Measurements from ENCODE around the gene MDM4. TPM values are rescaled to one million over a fixed set of nuclear protein-coding genes. Genes with fewer than 3 reads are reported as not detected.
"Not testable (repeated sequence)": the region's sequence is repeated elsewhere in the genome, so short reads cannot be mapped to it uniquely, and the experiment has no call there.

The MDM4 gene
- 10 to 100 TPM; 20.6 to 40.1 (median 24.1) TPM for polyA plus RNA-seq (ENCODE audit: insufficient read length in 4 of 4)

DNA sequence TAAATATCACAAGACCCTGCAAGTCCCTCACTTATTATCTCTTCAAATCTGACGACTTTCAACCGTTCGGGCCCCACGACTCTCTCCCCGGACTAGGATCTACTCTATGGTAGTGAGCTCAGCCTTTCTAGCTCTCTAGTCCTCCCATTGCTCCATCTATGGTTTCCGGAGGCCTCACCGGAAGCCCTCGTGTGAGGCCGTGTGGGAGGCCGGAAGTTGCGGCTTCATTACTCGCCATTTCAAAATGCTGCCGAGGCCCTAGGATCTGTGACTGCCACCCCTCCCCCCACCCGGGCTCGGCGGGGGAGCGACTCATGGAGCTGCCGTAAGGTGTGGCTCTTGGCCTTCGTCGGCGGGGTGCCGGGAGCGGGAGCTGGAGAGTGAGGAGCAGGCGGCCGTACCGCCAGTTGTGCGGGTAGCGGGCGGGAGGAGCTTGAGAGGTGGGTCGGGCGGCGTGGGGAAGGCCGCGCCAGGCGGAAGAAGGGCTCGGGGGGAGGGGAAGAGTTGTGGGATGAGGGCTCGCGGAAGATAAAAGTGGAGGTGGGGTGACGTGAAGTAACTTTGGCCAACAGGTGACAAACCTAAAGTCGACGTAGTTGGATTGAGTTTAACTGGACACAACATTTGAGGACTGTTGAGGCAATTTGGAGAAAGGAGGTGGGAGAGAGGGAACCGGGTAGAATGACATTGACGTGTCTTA lies at the start of gene MDM4:
MDM4 (plus strand) TSS at position 227 of the 700 bp plus-strand sequence. CDS start 9,113 bp downstream, outside the sequence.
- peak; percentile 90 to 95 (median 92) for DNase-seq (ENCODE audit: low read depth in 4 of 4, low spot score in 3 of 4)

DNA sequence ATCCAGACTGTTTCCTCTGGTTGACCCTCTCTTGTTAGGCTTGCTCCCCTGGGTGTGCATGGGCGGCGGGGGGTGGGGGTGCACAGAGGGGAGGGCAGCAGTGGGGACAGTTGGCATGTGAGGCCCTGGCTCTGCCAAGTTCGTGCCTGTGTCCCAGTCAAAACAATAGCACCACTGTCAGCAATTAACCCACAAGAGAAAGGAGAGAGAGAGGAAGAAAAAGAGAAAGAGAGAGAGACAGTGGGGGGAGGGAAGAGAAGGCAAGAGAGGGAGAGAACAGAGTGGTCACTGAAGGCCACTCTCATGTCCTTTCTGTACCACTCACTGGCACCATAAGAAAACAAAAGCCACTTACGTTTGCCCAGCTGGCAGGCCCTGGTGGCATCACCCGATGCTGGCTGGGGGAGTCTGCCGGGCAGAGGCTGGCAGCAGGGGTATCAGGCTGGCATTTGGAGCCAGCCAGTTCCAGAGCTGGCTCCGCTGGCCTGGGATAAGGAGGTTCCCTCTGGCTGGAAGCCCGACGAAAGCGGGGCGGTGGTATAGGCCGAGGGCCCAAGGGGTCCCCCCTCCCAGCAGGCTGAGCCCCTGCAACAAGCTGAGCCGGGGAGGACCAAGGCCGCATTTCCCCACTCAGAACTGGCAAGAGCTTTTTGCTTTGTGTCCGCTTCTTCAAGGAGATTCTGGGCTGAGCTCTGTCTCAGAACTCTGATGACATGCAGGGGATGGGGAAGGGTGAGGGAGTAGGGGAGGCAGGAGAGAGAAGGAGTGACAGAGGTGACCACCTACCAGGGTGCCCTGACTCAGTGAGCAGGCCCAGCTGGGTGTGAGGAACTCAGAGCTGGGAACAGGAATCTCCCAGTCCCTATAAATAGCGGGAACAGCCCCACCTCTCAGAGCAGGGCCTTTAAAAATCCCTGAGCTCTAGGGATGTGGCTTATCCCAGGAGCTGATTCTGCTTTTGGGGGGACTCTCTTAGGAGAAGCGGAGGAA lies 49.5 kb upstream of the MDM4 start:
- DNase-seq (ENCODE audit: low read depth in 4 of 4, low spot score in 3 of 4) = no peak

DNA sequence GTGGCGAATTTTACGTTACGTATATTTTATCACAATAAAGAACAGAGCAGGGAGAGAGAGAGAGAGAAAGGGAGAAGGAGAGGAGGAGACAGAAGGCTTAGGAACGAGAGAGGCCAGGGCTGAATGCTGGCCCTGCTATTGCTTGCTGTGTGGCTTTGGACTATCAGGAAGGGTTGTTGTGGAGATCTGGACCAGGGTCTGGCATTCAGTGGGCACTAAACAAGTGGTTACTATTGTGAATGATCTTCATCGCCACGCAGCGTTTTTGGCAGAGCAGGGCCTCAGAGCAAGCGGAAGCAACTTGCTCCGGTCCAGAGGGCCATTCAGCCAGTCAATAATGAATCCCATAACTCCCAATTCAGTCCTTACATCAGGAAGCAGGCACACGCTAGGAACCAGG lies 48.0 kb upstream of the MDM4 start:
- DNase-seq (ENCODE audit: low read depth in 4 of 4, low spot score in 3 of 4) = no peak

DNA sequence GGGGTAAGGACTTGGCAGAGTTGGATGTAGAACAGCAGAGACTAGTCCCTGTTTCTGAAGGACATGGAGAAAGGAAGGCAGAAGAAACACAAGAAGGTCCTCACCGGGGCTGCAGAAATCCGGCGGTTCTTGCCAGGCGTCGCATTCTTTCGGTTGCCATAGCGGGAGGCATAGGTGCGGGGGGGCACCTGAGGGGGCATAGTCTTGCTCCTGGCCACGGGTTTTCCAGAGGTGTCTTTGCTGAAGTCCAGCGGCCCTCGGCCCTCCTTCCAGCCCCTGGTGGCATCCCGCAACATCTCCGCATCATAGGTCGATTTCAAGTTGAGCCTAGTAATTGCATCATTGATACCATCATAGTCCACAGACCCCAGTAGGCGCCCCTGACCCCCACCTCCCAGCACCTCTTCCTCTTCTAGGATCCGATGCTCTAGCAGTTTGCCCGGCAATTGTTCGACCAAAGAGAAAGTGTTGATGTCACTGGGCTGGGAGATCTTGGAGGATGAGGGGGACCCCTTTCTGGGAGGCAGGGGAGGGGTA lies 47.4 kb upstream of the MDM4 start:
- no peak for DNase-seq (ENCODE audit: low read depth in 4 of 4, low spot score in 3 of 4)

GRCh38 chr1:204469304-204469703 lies 46.9 kb upstream of the MDM4 start:
- no peak for DNase-seq (ENCODE audit: low read depth in 4 of 4, low spot score in 3 of 4)

DNA sequence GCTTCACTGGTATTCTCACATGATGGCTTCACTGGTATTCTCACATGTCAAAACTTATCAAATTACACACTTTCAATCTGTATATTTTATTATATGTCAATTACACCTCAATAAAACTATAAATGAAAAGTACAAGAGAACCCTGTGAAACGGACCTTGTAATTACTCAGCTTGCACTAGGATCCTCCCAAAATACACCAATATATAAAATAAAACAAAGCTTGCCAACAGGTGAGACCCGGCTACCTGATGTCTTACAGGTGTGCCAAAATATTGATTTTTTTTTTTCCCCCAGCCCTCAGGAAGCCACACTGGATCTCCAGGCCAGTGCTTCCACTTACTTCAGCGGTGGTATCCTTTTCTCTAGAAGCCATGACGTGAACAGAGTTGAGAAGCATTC lies 44.5 kb upstream of the MDM4 start:
- DNase-seq (ENCODE audit: low read depth in 4 of 4, low spot score in 3 of 4) = no peak

GRCh38 chr1:204472660-204473059 lies 43.5 kb upstream of the MDM4 start:
- no peak for DNase-seq (ENCODE audit: low read depth in 4 of 4, low spot score in 3 of 4)

DNA sequence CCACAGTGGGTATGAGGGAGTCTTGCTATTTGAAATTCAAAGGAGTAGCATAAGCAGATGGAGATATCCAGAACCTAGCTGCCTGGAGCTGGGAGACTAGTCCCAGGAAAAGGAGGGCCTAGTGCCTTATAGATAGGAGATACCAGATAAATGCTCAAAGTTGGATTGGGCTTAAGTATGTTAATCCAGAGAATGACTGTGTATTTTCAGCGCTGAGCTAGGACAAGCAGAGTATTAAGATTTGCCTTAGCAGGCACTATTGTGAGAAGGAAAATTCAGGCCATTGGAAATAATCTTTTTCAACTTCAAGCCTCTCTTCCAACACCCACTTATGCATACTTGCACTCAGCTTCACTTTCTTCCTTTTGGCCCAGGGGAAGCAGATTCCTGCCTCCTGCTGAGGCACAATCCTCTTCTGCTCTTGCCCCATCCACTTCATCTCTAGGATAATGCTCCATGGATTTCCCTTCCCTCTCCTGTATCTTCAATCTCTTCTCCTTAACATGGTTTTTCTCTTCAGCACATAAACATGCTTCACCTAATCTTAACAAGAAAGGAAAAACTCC lies 42.7 kb upstream of the MDM4 start:
- DNase-seq (ENCODE audit: low read depth in 4 of 4, low spot score in 3 of 4) = no peak

DNA sequence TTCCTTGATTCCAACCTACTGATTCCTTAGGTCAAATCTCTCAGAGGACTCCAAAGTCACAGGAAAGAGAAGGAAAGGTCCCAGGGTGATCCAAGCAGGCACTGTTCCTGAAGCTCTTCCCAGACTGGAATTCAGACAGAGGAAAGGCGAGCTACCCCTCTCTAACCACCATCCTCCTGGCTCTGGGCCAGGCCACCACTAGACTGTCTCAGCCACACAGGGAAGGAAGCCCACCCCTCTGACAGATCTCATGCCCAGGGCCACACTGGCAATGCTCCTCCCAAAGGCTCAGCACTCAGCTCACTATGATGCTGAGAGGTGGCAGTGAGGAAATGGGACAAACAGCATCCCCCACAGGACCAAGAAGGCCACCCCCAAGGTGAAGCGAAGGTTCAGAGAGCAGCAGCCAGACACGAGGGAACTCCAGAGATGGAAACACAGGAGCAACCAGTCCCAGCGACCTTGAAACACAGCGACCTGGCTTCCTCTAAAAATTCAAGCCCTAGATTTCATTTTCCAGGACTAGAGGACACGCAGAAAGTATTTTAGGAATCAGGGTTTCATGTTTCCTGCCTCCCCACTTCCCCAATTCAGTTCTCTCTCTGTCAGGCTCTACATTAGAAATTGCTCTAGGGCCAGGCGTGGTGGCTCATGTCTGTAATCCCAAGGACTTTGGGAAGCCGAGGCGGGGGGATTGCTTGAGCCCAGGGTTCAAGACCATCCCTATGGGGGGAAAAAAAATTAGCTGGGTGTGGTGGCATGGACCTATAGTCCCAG lies 40.4 kb upstream of the MDM4 start:
- DNase-seq (ENCODE audit: low read depth in 4 of 4, low spot score in 3 of 4) = no peak

- DNase-seq (ENCODE audit: low read depth in 4 of 4, low spot score in 3 of 4) = no peak
These were observed 39.6 kb upstream of the MDM4 start for GRCh38 chr1:204476563-204476962.

- no peak for DNase-seq (ENCODE audit: low read depth in 4 of 4, low spot score in 3 of 4)
These were observed 39.0 kb upstream of the MDM4 start for GRCh38 chr1:204477036-204477740.

DNA sequence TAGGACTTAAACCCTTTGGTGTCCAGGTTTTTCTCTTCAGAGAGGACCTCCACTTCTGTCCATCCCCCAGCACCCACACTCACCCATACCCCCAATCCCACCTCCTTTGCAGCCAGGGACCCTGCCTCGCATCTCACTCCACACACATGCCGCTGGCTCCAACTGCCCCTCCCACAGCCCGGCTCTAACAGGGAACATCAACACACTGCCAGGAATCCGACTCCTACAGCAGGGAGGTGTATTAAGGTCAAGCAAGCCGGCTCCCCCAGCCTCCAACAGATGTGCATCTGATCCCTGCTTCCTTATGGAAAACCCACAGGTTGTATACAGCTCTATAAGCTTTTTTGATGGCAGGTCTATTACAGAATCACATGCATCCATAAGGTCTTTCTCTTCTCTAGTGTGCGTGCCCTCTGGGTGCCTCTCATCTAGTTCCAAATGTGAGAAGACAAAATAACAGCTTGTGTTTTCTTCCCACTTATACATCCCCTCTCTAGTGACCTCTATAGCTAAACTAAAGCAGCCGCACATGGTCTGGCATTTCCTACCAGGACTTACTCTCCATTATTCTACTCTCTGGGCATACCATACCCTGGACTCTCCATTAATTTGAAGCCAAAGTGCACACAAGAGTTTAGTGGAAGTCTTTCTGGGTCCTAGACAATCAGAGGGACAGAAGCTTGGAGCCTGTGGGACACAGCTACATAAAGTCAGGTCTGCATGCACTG lies 37.9 kb upstream of the MDM4 start:
- no peak for DNase-seq (ENCODE audit: low read depth in 4 of 4, low spot score in 3 of 4)

- DNase-seq (ENCODE audit: low read depth in 4 of 4, low spot score in 3 of 4) = no peak
These were observed 37.3 kb upstream of the MDM4 start for GRCh38 chr1:204478921-204479320.

GRCh38 chr1:204479387-204480136 lies 36.6 kb upstream of the MDM4 start:
- DNase-seq (ENCODE audit: low read depth in 4 of 4, low spot score in 3 of 4) = no peak

GRCh38 chr1:204480515-204480914 lies 35.7 kb upstream of the MDM4 start:
- DNase-seq (ENCODE audit: low read depth in 4 of 4, low spot score in 3 of 4) = no peak

- no peak for DNase-seq (ENCODE audit: low read depth in 4 of 4, low spot score in 3 of 4)
These were observed 32.4 kb upstream of the MDM4 start for GRCh38 chr1:204483791-204484190.

GRCh38 chr1:204486513-204487255 lies 29.5 kb upstream of the MDM4 start:
- not testable (repeated sequence) for DNase-seq (ENCODE audit: low read depth in 4 of 4, low spot score in 3 of 4)

DNA sequence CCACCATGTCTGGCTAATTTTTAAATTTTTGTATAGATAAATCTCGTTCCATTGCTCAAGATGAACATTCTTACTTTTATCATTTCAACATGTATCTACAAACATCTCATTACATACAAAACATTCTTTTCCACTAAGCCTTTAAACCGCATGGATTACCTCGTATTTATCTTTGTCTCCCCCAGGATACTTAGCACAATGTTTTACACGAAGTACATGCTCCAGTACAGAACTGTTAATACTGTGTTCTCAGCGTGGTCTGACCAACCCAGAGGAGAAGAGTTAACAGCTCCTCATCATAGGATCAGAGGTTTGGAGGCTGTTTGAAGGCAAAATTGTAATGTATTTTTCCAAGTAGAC lies 29.0 kb upstream of the MDM4 start:
- DNase-seq (ENCODE audit: low read depth in 4 of 4, low spot score in 3 of 4) = no peak

Measured in right renal pelvis (tissue), 4 donors.